RWPE1 (cell line): Measurements from ENCODE around the gene PRODH2.
"Not testable (repeated sequence)": the region's sequence is repeated elsewhere in the genome, so short reads cannot be mapped to it uniquely, and the experiment has no call there.

ENCODE experiments used
- CTCF ChIA-PET: fragments of 350-600 bp; sonication (Branson Sonifier 250); formaldehyde crosslinking; extraction: SDS; loops from one replicate; lab custom pipeline; 2021; lab: Yijun Ruan, JAX
- POLR2A ChIA-PET: fragments of 400-600 bp; formaldehyde crosslinking; extraction: SDS; loops from one replicate; lab custom pipeline; 2020; ENCODE audit warnings: antibody characterized with exemption; ENCODE audit not compliant: low non-redundant PET; lab: Yijun Ruan, JAX
- DNase-seq: peaks from one replicate; pipeline ENCODE4 v3.0.0; 2012; ENCODE audit warnings: low spot score
- H3K27ac ChIP-seq: fragments of 450-650 bp; 2 replicates; pipeline ENCODE4 v1.5.1; 2017
- TF ChIP-seq, protein P1 (sequence below): fragments of 450-650 bp; conservative IDR thresholded peaks from 2 replicates; pipeline ENCODE4 v1.5.1; 2017; ENCODE audit warnings: low read depth, mild to moderate bottlenecking

Gene PRODH2

DNA sequence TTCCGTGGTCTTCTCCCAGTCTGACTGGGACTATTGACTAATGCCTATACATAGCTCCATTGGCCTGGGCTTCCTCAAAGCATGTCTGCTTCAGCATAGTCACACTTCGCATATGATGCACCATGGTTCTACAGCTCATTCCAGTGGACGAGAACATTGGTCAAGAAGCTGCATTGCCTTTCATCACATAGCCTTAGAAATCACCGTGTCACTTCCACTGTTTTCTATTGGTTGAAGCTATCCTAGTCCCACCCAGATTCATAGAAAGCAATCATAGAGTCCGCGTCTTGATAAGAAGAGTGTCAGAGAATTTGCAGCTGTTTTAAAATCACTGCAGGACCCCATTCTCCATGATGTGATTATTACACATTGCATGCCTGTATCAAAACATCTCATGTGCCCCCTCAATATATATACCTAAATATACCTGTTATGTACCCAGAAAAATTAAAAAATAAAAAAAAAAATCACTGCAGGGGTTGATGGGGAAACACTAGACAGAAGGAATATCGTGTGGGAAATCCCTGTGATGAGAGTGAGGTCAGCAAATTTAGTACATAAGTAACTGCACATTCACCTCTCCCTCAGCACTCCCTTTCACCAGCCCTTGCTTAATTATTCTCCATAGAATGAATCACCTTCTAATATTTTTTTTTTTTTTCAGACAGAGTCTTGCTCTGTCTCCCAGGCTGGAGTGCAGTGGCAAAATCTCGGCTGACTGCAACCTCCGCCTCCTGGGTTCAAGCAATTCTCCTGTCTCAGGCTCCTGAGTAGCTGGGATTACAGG lies 39.4 kb downstream of the PRODH2 start:
- CTCF ChIA-PET, result no interaction called here
- H3K27ac ChIP-seq, result no peak overlapping the region
- TF ChIP-seq, protein P1, sequence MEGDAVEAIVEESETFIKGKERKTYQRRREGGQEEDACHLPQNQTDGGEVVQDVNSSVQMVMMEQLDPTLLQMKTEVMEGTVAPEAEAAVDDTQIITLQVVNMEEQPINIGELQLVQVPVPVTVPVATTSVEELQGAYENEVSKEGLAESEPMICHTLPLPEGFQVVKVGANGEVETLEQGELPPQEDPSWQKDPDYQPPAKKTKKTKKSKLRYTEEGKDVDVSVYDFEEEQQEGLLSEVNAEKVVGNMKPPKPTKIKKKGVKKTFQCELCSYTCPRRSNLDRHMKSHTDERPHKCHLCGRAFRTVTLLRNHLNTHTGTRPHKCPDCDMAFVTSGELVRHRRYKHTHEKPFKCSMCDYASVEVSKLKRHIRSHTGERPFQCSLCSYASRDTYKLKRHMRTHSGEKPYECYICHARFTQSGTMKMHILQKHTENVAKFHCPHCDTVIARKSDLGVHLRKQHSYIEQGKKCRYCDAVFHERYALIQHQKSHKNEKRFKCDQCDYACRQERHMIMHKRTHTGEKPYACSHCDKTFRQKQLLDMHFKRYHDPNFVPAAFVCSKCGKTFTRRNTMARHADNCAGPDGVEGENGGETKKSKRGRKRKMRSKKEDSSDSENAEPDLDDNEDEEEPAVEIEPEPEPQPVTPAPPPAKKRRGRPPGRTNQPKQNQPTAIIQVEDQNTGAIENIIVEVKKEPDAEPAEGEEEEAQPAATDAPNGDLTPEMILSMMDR, result no peak
- peak; percentile 29 for DNase-seq
- POLR2A ChIA-PET, result interaction anchor here (0.6 kb wide), 1 partner anchor 36 kb away, joined by 4 read pairs; no protein-coding TSS in a partner anchor

DNA sequence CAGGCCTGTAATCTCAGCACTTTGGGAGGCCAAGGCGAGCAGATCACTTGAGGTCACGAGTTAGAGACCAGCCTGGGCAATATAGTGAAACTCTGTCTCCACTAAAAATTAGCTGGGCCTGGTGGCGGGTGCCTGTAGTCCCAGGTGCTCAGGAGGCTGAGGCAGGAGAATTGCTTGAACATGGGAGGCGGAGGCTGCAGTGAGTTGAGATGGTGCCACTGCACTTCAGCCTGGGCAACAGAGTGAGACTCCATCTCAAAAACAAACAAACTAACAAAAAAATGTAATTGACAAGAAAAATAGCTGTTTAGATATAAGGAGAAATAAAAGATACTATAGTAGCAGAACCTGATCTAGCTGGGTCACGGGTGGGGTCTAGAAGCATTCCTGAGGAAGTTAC lies 40.3 kb downstream of the PRODH2 start:
- DNase-seq, H3K27ac ChIP-seq, POLR2A ChIA-PET, CTCF ChIA-PET: not testable (repeated sequence)

DNA sequence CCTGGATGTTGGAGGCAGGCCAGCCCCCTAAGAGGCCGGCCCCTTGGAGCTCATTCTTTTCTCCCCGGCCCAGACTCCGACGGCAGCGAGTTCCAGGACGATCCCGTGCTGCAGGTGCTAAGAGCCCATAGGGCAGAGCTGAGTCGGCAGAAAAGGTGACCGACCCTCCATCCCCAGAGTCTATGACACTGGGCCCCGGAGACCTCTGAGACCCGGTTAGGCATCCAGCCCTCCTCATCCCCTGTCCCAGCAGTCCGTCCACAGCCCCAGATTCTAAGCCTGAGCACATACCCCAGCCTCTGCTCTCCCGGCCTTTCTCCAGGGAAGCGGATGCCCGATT lies 44.6 kb downstream of the PRODH2 start:
- TF ChIP-seq, protein P1, result no peak
- H3K27ac ChIP-seq, result no peak overlapping the region
- CTCF ChIA-PET, result no interaction called here
- DNase-seq, result no peak
- POLR2A ChIA-PET, result no interaction called here

DNA sequence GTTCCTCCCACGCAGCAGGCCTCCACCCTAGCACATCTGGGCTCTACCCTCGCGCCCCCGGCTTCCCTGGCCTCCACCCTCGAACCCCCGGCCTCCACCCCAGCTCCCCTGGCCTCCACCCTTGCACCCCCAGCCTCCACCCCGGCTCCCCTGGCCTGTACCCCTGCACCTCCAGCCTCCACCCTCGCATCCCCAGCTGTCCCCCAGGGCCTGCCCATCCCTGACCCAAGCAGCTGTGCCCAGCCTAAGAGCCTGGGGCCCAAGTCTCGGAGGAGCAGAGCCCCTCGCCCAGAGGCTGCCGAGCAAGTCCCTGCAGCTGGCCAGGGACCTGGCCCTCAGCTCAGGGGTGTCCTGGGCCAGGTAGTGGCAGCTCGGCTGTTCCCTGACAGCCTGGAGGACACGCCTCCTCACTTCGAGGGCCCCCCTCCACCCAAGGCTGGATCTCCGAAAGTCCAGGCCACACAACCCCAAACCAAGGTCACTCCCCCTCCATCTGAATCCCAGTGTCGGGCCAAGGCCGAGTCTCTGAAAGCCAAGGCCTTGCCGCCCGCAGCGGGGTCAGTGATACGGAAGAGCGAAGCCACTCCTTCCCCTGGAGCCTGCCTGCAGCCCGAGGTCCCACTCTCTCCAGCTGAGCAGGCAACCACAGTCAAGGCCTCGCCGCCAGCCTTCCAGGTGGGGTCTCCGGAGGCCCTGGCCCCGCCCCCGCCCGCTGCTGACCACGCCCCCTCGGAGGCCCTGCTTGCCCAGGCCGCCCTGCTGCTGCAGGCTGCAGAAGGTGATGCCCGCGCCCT lies 45.2 kb downstream of the PRODH2 start:
- TF ChIP-seq, protein P1, result no peak
- ChIA-PET POLR2A (no interaction called here), CTCF (no interaction called here)
- no peak overlapping the region for H3K27ac ChIP-seq
- no peak for DNase-seq

DNA sequence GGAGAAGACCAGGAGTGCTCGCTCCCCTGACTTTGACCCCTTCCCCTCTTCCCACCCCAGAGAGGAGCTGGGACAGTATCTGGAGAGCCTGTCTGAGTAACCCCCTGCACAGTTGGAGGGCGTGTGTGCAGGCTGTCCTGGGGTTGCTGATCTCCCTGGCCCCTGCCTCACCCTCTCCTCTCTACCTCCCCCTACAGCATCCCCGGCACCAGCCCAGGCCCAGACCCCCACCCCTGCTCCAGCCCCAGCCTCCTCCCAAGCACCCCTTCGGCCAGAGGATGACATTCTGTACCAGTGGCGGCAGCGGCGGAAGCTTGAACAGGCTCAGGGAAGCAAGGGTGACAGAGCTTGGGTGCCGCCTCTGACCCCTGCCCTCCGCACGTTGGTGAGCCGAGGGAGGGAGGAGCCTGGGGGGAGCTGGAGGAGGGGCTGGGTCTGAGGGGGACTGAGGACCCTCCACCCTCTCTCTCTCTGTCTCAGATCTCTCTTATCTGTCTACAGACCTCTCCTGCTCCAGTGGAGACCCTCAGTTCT lies 46.0 kb downstream of the PRODH2 start:
- peak overlapping the region; percentile 1; the same call in 1 of the 2 replicates for H3K27ac ChIP-seq
- TF ChIP-seq, protein P1, result no peak
- CTCF ChIA-PET, result interaction anchor here (0.5 kb wide), 1 partner anchor 54 kb away, joined by 3 read pairs; no protein-coding TSS in a partner anchor
- POLR2A ChIA-PET, result no interaction called here
- DNase-seq, result no peak

DNA sequence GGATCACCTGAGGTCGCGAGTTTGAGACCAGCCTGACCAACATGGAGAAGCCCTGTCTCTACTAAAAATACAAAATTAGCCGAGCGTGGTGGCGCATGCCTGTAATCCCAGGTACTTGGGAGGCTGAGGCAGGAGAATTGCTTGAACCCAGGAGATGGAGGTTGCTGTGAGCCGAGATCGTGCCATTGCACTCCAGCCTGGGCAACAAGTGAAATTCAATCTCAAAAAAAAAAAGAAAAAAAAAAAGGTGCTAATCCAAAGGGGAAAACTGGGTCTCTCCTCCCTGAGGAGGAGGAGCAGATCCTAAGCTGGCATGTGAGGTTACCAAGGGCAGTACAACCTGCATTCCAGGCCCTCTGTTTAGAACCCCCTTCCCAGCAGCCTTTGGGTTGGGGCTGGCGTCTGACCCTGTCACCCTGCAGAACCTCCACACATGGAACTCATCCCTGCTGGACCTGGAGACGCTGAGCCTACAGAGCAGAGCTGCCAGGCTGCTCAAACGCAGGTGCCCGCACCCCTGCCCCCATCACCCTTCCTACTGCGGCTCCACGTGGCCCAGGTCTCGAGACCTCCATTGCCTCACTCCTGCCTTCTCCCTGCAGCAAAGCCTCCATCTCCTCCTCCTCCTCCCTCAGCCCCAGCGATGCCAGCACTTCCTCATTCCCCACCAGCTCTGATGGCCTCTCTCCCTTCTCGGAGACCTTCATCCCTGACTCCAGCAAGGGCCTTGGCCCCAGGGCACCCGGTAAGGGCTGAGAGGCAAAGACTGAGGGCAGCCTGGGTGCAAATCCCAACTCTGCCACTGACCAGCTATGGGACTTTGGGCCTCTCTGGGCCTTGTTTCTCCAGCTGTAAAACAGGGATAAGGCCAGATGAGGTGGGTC lies 48.0 kb downstream of the PRODH2 start:
- ChIA-PET CTCF (no interaction called here), POLR2A (no interaction called here)
- TF ChIP-seq, protein P1, result no peak
- H3K27ac ChIP-seq, result peak overlapping the region; percentile 12; the same call in 1 of the 2 replicates
- no peak for DNase-seq
